Neural crest cell (in vitro differentiated cells): ENCODE measurements around the gene TP63. TPM values are rescaled to one million over a fixed set of nuclear protein-coding genes. Genes with fewer than 3 reads are reported as not detected.

Experiments used
- DNase-seq: peaks from one replicate; pipeline ENCODE4 v3.0.0; 2021; ENCODE audit warnings: low read depth, mixed read lengths, low spot score
- H3K27ac Mint-ChIP-seq: one replicate; pipeline ENCODE4 v1.8.0; 2021; ENCODE audit warnings: mild to moderate bottlenecking, mixed read lengths; ENCODE audit not compliant: unreplicated experiment
- H3K27me3 Mint-ChIP-seq: 2 replicates; pipeline ENCODE4 v1.8.0; 2021; ENCODE audit warnings: low read depth, mild to moderate bottlenecking, mixed read lengths
- H3K36me3 Mint-ChIP-seq: 2 replicates; pipeline ENCODE4 v1.8.0; 2021; ENCODE audit warnings: low read depth, mild to moderate bottlenecking, mixed read lengths
- H3K4me1 Mint-ChIP-seq: 2 replicates; pipeline ENCODE4 v1.8.0; 2021; ENCODE audit warnings: mixed read lengths
- H3K4me3 Mint-ChIP-seq: one replicate; pipeline ENCODE4 v1.8.0; 2021; ENCODE audit warnings: mild to moderate bottlenecking, mixed read lengths
- H3K9me3 Mint-ChIP-seq: 2 replicates; pipeline ENCODE4 v1.8.0; 2021; ENCODE audit warnings: mixed read lengths
- microRNA-seq: library from miRNA; unstranded; fragments of <30 nt; microRNA quantifications from one replicate; pipeline ENCODE4, GENCODE V29; 2020
- total RNA-seq: library from RNA; stranded (reverse); gene quantifications from 2 replicates; pipeline ENCODE4 v1.2.1, GENCODE V29; 2021
- TF ChIP-seq, protein P1 (sequence below): fragments of 200-600 bp; sonication (generic); conservative IDR thresholded peaks from 2 replicates; pipeline ENCODE4 v1.5.0; 2021; ENCODE audit warnings: antibody characterized with exemption, mild to moderate bottlenecking

Gene TP63
- total RNA-seq, 1 donor from 2014 or later = 0.21 TPM

DNA sequence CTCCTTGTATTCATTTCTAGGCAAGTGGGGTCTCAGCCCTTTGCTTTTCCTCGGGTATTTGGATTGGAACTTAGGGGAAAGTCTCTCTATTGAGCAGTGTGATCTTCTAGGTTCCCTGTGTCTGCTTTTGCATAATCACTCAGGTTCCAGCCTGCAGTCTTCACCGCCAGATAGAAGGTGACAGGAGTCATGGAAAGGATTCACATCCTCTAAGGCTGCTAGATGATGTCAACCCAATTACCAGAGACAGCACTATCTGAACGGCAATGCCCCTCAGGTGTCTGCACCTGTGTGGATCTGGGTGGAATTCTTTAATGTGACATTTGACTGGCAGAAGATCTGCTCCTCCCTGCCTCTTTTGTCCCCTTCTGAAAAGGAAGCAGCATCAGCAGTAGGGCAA lies 311.8 kb downstream of the TP63 start:
- H3K4me3 Mint-ChIP-seq = no peak overlapping the region
- no peaks in the 10 kb centered on the region for H3K4me1 Mint-ChIP-seq
- TF ChIP-seq, protein P1, sequence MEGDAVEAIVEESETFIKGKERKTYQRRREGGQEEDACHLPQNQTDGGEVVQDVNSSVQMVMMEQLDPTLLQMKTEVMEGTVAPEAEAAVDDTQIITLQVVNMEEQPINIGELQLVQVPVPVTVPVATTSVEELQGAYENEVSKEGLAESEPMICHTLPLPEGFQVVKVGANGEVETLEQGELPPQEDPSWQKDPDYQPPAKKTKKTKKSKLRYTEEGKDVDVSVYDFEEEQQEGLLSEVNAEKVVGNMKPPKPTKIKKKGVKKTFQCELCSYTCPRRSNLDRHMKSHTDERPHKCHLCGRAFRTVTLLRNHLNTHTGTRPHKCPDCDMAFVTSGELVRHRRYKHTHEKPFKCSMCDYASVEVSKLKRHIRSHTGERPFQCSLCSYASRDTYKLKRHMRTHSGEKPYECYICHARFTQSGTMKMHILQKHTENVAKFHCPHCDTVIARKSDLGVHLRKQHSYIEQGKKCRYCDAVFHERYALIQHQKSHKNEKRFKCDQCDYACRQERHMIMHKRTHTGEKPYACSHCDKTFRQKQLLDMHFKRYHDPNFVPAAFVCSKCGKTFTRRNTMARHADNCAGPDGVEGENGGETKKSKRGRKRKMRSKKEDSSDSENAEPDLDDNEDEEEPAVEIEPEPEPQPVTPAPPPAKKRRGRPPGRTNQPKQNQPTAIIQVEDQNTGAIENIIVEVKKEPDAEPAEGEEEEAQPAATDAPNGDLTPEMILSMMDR = no peak
- peaks cover 4% of the 10 kb centered on the region for H3K27me3 Mint-ChIP-seq
- no peaks in the 10 kb centered on the region for H3K36me3 Mint-ChIP-seq
- H3K27ac Mint-ChIP-seq = no peak overlapping the region
- no peak for DNase-seq
- no peaks in the 10 kb centered on the region for H3K9me3 Mint-ChIP-seq

DNA sequence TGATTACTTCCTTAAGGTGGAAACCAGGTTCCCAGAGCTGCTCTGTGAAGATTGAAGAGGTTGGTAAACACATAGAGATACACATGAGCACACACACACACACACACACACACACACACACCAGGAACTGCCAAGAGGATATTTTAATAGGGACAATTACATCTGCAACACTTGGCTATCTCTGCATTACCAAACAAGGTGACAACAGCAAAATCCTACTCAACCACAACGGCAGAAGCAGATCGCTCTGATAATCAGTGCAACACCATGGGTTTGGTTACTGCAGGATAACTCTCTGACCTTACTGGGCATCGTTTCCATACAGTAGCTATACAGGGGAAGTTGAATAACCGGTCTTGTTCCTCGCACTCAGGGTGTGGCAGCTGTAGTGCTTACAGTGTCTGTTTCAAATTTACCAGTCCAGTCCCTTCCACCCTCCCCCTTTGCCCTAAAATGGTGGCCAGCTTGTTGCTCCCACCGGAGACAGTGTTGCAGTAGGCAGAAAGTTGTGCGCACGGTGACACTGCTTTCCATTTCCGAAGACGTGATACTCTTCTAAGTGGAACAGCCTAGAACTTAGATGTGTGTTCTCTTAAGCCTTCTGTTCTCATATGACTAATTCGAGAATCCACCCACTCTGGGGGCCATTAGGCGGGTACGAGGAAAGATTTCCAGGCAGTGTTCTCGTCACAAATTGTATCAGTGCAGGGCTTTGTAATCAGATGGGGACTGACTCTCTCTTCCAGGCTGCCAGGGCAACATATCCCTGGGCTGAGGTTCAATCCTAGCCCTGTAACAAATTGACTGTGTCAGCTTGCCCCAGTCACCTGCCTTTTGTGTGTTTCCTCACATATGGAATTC lies 313.3 kb downstream of the TP63 start:
- Mint-ChIP-seq H3K4me1 (no peaks in the 10 kb centered on the region), H3K27ac (no peak overlapping the region), H3K4me3 (no peak overlapping the region), H3K9me3 (no peaks in the 10 kb centered on the region), H3K36me3 (no peaks in the 10 kb centered on the region), H3K27me3 (peaks cover 4% of the 10 kb centered on the region)
- TF ChIP-seq, protein P1 = no peak
- DNase-seq = no peak

DNA sequence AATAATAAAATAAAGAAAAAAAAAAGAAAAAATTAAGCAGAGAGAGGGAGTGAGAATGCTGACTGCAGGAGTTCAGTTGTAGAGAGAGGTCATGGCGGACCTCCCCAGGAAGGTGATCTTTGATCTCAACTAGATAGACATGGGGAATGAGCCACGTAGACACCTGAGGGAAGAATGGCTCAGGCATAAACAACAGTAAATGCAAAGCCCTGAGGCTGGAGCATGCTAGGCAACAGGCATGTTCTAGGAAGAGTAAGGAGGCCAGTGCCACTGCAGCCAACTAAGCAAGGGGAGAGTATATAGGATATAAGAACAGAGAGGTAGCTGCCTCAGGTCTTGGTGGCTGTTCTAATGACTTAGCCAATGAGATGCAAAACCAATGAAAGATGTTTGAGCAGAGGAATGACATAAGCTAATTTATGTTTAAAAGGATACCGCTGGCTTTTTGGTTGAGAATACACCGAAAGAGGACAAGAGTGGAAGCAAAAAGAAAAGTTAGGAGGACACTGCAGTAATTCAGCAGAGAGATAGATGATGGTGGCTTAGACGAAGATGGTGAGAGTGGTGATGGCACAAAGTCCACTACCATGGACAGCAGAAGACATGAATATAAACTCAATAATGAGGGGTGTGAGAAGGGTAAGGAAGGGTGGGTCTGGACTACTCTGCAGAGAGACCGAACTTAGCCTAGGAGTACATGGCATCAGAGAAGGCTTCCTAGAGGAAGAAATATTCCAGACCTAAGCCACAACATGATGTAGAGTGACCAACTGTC lies 314.9 kb downstream of the TP63 start:
- H3K27ac Mint-ChIP-seq = no peak overlapping the region
- H3K4me1 Mint-ChIP-seq = no peaks in the 10 kb centered on the region
- H3K4me3 Mint-ChIP-seq = no peak overlapping the region
- H3K9me3 Mint-ChIP-seq = no peaks in the 10 kb centered on the region
- peaks cover 4% of the 10 kb centered on the region for H3K27me3 Mint-ChIP-seq
- no peak for DNase-seq
- no peaks in the 10 kb centered on the region for H3K36me3 Mint-ChIP-seq
- TF ChIP-seq, protein P1 = no peak

Small RNA genes within 50 kb of the gene (microRNA-seq; reads per million reads assigned to microRNA genes)
- not detected for gene MIR944
